ENCODE measurements around the gene KCNS1. TPM values are rescaled to one million over a fixed set of nuclear protein-coding genes. Genes with fewer than 3 reads are reported as not detected.

Gene KCNS1
- total RNA-seq, 1 donor: 0.86 TPM

DNA sequence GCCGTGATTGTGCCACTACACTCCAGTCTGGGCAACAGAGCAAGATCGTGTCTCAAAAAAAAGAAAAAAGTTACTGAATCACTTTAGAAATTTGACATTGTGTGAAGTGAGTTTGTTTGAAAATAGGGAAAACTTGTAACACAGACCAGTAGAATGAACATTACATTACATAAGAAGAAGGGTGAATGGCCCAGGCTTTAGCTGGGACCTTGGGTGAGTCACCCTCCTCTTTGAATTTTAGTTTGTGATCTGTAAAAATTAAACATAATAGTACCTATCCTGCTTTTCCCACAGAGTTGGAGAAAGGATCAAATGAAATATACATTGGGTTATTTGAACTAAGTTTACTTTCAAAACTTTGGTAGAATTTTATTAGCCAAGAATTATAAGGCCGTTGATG lies 56.3 kb downstream of the KCNS1 start:
- no peak for DNase-seq (ENCODE audit: low read depth)
- TF ChIP-seq CTCF (IDR thresholded peaks at IDR 0.05; ENCODE audit: insufficient read depth, low read depth, low read length): no peak
- no peak overlapping the region for H3K4me3 ChIP-seq (ENCODE audit: low read depth, low read length)

DNA sequence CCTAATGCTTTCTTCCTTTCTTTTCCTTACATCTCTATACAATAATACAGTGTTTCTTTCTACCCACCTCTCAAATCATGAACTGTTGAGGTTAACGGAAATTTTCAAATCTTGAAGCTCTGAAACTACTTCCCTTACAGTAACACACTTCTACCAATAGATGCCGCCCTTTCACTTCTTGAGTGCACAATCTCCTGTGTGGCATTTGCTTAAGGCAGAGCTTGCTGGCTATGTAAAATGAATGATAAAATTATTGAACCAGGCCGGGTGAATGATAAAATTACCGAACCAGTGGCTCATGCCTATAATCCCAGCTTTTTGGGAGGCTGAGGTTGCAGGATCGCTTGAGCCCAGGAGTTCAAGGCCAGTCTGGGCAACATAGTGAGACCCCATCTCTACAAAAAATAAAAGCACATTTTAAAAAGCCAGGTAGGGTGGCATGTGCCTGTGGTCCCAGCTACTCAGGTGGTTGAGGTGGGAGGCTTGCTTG lies 56.8 kb downstream of the KCNS1 start:
- no peak overlapping the region for H3K4me3 ChIP-seq (ENCODE audit: low read depth, low read length)
- TF ChIP-seq CTCF (IDR thresholded peaks at IDR 0.05; ENCODE audit: insufficient read depth, low read depth, low read length): peak; percentile 90
- DNase-seq (ENCODE audit: low read depth): peak; percentile 85

GRCh38 chr20:45042978-45043377 lies 57.9 kb downstream of the KCNS1 start:
- no peak for TF ChIP-seq CTCF (IDR thresholded peaks at IDR 0.05; ENCODE audit: insufficient read depth, low read depth, low read length)
- H3K4me3 ChIP-seq (ENCODE audit: low read depth, low read length): no peak overlapping the region
- no peak for DNase-seq (ENCODE audit: low read depth)

Other genes with a start within 250 kb of the KCNS1 start
- 93.7 and 147 TPM in 2 replicates for gene YWHAB, start 215.4 kb downstream of the KCNS1 start, total RNA-seq
- gene PABPC1L, start 191.1 kb downstream of the KCNS1 start, total RNA-seq: 10.8 and 11.0 TPM in 2 replicates
- 15.1 and 22.0 TPM in 2 replicates for gene TOMM34, start 140.7 kb downstream of the KCNS1 start, total RNA-seq
- gene STK4, start 134.6 kb downstream of the KCNS1 start, total RNA-seq: 28.0 and 35.8 TPM in 2 replicates
- gene WFDC5, start 14.0 kb upstream of the KCNS1 start, total RNA-seq: not detected in 2 replicates
- not detected in 2 replicates for gene WFDC12, start 23.3 kb upstream of the KCNS1 start, total RNA-seq
- gene PI3, start 73.8 kb upstream of the KCNS1 start, total RNA-seq: not detected in 2 replicates
- gene SEMG1, start 105.9 kb upstream of the KCNS1 start, total RNA-seq: not detected in 2 replicates
- gene SEMG2, start 120.2 kb upstream of the KCNS1 start, total RNA-seq: not detected in 2 replicates
- not detected in 2 replicates for gene SLPI, start 153.4 kb upstream of the KCNS1 start, total RNA-seq
- not detected in 2 replicates for gene RBPJL, start 205.7 kb upstream of the KCNS1 start, total RNA-seq
- not detected in 2 replicates for gene MATN4, start 207.2 kb upstream of the KCNS1 start, total RNA-seq
- 129 and 178 TPM in 2 replicates for gene SDC4, start 247.3 kb upstream of the KCNS1 start, total RNA-seq